Heart right ventricle (tissue), 16 donors: Measurements from ENCODE around the gene ARHGAP32. TPM values are rescaled to one million over a fixed set of nuclear protein-coding genes. Genes with fewer than 3 reads are reported as not detected.

ENCODE experiments used
- ATAC-seq, 8 donors: fragments of 200-7000 bp; cut with Tn5 transposase; one replicate each; pipeline ENCODE4 v1.9.1; 2020; ENCODE audit warnings: mild to moderate bottlenecking in 8 of 8, moderate library complexity in 8 of 8, moderate number of reproducible peaks in 1 of 8
- DNase-seq, 2 donors: peaks; one replicate each; pipeline ENCODE4 v3.0.0-alpha.2; 2020
- H3K27ac ChIP-seq, 10 donors: fragments of 200-600 bp; sonication (generic) in 2 of 10; one replicate each; pipeline versions ENCODE4 v1.5.0 to v1.8.0; 2020 to 2022; ENCODE audit warnings: mild to moderate bottlenecking in 3 of 10
- H3K27me3 ChIP-seq, 7 donors: fragments of 200-600 bp; one replicate each; pipeline ENCODE4 v1.8.0; 2021 to 2022; ENCODE audit warnings: mild to moderate bottlenecking in 2 of 7
- H3K36me3 ChIP-seq, 9 donors: fragments of 200-600 bp; sonication (generic) in 1 of 9; one replicate each; pipeline versions ENCODE4 v1.5.0 to v1.8.0; 2020 to 2022; ENCODE audit warnings: mild to moderate bottlenecking in 2 of 9
- H3K4me1 ChIP-seq, 9 donors: fragments of 200-600 bp; sonication (generic) in 1 of 9; one replicate each; pipeline versions ENCODE4 v1.5.0 to v1.8.0; 2020 to 2022; ENCODE audit warnings: mild to moderate bottlenecking in 4 of 9
- H3K4me3 ChIP-seq, 10 donors: fragments of 200-600 bp; sonication (generic) in 2 of 10; one replicate each; pipeline versions ENCODE4 v1.5.0 to v1.8.0; 2020 to 2022; ENCODE audit warnings: mild to moderate bottlenecking in 7 of 10, moderate library complexity in 2 of 10
- H3K9me3 ChIP-seq, 11 donors: fragments of 200-600 bp in 10 of 11; sonication (generic) in 2 of 11; one replicate each; pipeline versions ENCODE4 v1.5.0 to v1.8.0; 2013 to 2022; ENCODE audit warnings: mild to moderate bottlenecking in 2 of 11, control low read depth in 1 of 11, moderate library complexity in 1 of 11
- CTCF ChIP-seq, 9 donors: fragments of 200-600 bp; sonication (generic) in 2 of 9; IDR thresholded peaks; one replicate each; pipeline versions ENCODE4 v1.5.0 to v1.8.0; 2021 to 2022; ENCODE audit warnings: antibody characterized with exemption in 9 of 9, mild to moderate bottlenecking in 5 of 9, moderate library complexity in 1 of 9
- WGBS, 2 donors: extraction: QIAGEN DNeasy Blood & Tissue Kit; methylation state at CpG; one replicate each; pipeline ENCODE4 v1.1.7; 2013; ENCODE audit warnings: inconsistent platforms in 1 of 2; 5-methylcytosine and 5-hydroxymethylcytosine counted together
- intact Hi-C, 10 donors: fragments of 100-400 bp; cut with DNase I; formaldehyde crosslinking; loops; one replicate each; pipeline versions ENCODE4 v1.11.1 to v1.14.2; 2022
- polyA plus RNA-seq, 2 donors: library from polyadenylated mRNA; stranded (reverse); fragments of 200-250 nt; gene quantifications; one replicate each; pipeline ENCODE4 v1.2.3, GENCODE V29; 2013
- total RNA-seq, 10 donors: library from RNA; stranded (reverse); fragmentation: NEBNext Ultra II Directional in 3 of 10; extraction: Animal tissue kit (Norgen Biotek cat#: 25700) in 3 of 10; gene quantifications; one replicate each; pipeline versions ENCODE4 v1.2.1 to v1.2.4, GENCODE V29; 2021 to 2023
- donor health status: Arrhythmogenic right ventricular cardiomyopathy.
- donor health status: ischemic (EF 13 %, LVEDD 7.1; RV severe dilation, severe dysfunction).
- donor health status: healthy with polysubstance abuse.
- donor health status: DM: no; HTN: yes; CAD: no.
- donor health status: DM: no; HTN: no; CAD: no.
- donor health status: ischemic (EF 25% LVEDD 6.9; RV normal size, moderate dysfunction).
- donor health status: ischemic (EF 25% LVEDD 5.7; RV mildly dilated, moderate dysfunction).
- donor health status: healthy.
- donor health status: DM: yes; HTN: yes; CAD: no.
- donor health status: Ischemic cardiomyopathy.
- donor health status: ischemic (EF 35%, LVEDD 5.7; RV mildly dilated, moderate dysfunction).
- donor health status: nonischemic (EF 11% LVEDD 7.7; RV severe dilation, severe dysfunction).
- donor health status: DM: yes; HTN: yes; CAD: no.
- donor health status: PGD.
- donor health status: ischemic (EF 29% LVEDD 5.4; RV normal size, mild dysfunction).
- donor health status: nonischemic (EF 23%, LVEDD 6.1; RV moderate dilation, normal function).

Gene ARHGAP32
- total and polyA plus RNA-seq, 12 donors = 1.0 to 8.7 (median 4.4) TPM

- H3K9me3 ChIP-seq = no peaks in the 10 kb centered on the region
- no peaks in the 10 kb centered on the region for H3K4me1 ChIP-seq
- 81 to 82% methylated on average over 7 of the region's 7 CpGs for WGBS, 2 donors
- intact Hi-C loops = no loop called here
- H3K36me3 ChIP-seq = no peaks in the 10 kb centered on the region
- no peak overlapping the region for H3K4me3 ChIP-seq
- ATAC-seq (no peak), DNase-seq (no peak)
- peaks cover 0 to 6% (median 0%) of the 10 kb centered on the region in 7 donors for H3K27me3 ChIP-seq
- no peak overlapping the region for H3K27ac ChIP-seq
- no peak for TF ChIP-seq CTCF (IDR thresholded peaks at IDR 0.05)
Measured at GRCh38 chr11:128933481-128934178, 258.5 kb downstream of the ARHGAP32 start.

- no peak for TF ChIP-seq CTCF (IDR thresholded peaks at IDR 0.05)
- H3K4me3 ChIP-seq = no peak overlapping the region
- peaks cover 0 to 7% (median 5%) of the 10 kb centered on the region in 7 donors for H3K27me3 ChIP-seq
- H3K9me3 ChIP-seq = no peaks in the 10 kb centered on the region
- 79 to 83% methylated on average over 6 of the region's 6 CpGs for WGBS, 2 donors
- intact Hi-C loops = no loop called here
- peaks cover 0 to 4% (median 0%) of the 10 kb centered on the region in 9 donors for H3K4me1 ChIP-seq
- no peaks in the 10 kb centered on the region for H3K36me3 ChIP-seq
- no peak overlapping the region for H3K27ac ChIP-seq
- ATAC-seq (no peak), DNase-seq (no peak)
Measured at GRCh38 chr11:128931668-128932067, 260.5 kb downstream of the ARHGAP32 start.

- WGBS, 2 donors = 81 to 86% methylated on average over 3 of the region's 3 CpGs
- intact Hi-C loops = no loop called here
- Histone ChIP-seq H3K4me3 (no peak overlapping the region), H3K36me3 (no peaks in the 10 kb centered on the region), H3K4me1 (peaks cover 0 to 4% (median 0%) of the 10 kb centered on the region in 9 donors), H3K27me3 (peaks cover 0 to 11% (median 5%) of the 10 kb centered on the region in 7 donors), H3K9me3 (no peaks in the 10 kb centered on the region), H3K27ac (no peak overlapping the region)
- ATAC-seq (no peak), DNase-seq (no peak)
- TF ChIP-seq CTCF (IDR thresholded peaks at IDR 0.05) = no peak
Measured at GRCh38 chr11:128931066-128931465, 261.1 kb downstream of the ARHGAP32 start.

- Histone ChIP-seq H3K27ac (no peak overlapping the region), H3K4me3 (no peak overlapping the region), H3K27me3 (peaks cover 0 to 11% (median 5%) of the 10 kb centered on the region in 7 donors), H3K9me3 (no peaks in the 10 kb centered on the region), H3K36me3 (no peaks in the 10 kb centered on the region), H3K4me1 (peaks cover 0 to 4% (median 0%) of the 10 kb centered on the region in 9 donors)
- WGBS, 2 donors = 51 to 56% methylated on average over 12 of the region's 12 CpGs
- no peak for TF ChIP-seq CTCF (IDR thresholded peaks at IDR 0.05)
- ATAC-seq (no peak), DNase-seq (no peak)
- intact Hi-C loops = no loop called here
Measured at GRCh38 chr11:128929991-128930390, 262.1 kb downstream of the ARHGAP32 start.
